Heart left ventricle (tissue), 16 donors: Measurements from ENCODE around the gene ITGB1BP1. TPM values are rescaled to one million over a fixed set of nuclear protein-coding genes. Genes with fewer than 3 reads are reported as not detected.

Experiments used
- ATAC-seq, 4 donors: fragments of 200-7000 bp; cut with Tn5 transposase; one replicate each; pipeline ENCODE4 v1.9.1; 2020 to 2022; ENCODE audit warnings: moderate library complexity in 4 of 4, mild to moderate bottlenecking in 3 of 4, moderate number of reproducible peaks in 1 of 4
- DNase-seq, 5 donors: peaks; one replicate each; pipeline ENCODE4 v3.0.0-alpha.2; 2020
- H3K27ac ChIP-seq, 12 donors: fragments of 200-600 bp; sonication (generic) in 4 of 12; one replicate each; pipeline versions ENCODE4 v1.5.0 to v1.8.0; 2016 to 2022; ENCODE audit warnings: mild to moderate bottlenecking in 2 of 12
- H3K27me3 ChIP-seq, 9 donors: fragments of 200-600 bp; sonication (generic) in 2 of 9; one replicate each; pipeline versions ENCODE4 v1.5.1 to v1.8.0; 2016 to 2022; ENCODE audit warnings: mild to moderate bottlenecking in 3 of 9
- H3K36me3 ChIP-seq, 9 donors: fragments of 200-600 bp; sonication (generic) in 2 of 9; one replicate each; pipeline versions ENCODE4 v1.5.0 to v1.8.0; 2018 to 2022; ENCODE audit warnings: mild to moderate bottlenecking in 2 of 9
- H3K4me1 ChIP-seq, 12 donors: fragments of 200-600 bp; sonication (generic) in 4 of 12; one replicate each; pipeline versions ENCODE4 v1.5.0 to v1.8.0; 2016 to 2022; ENCODE audit warnings: mild to moderate bottlenecking in 3 of 12
- H3K4me3 ChIP-seq, 12 donors: fragments of 200-600 bp; sonication (generic) in 4 of 12; one replicate each; pipeline versions ENCODE4 v1.5.0 to v1.8.0; 2017 to 2022; ENCODE audit warnings: mild to moderate bottlenecking in 9 of 12, moderate library complexity in 4 of 12
- H3K9me3 ChIP-seq, 12 donors: fragments of 200-600 bp; sonication (generic) in 4 of 12; one replicate each; pipeline versions ENCODE4 v1.5.0 to v1.8.0; 2016 to 2022; ENCODE audit warnings: mild to moderate bottlenecking in 1 of 12
- CTCF ChIP-seq, 12 donors: fragments of 200-600 bp; sonication (generic) in 4 of 12; IDR thresholded peaks; one replicate each; pipeline versions ENCODE4 v1.5.0 to v1.8.0; 2018 to 2022; ENCODE audit warnings: antibody characterized with exemption in 12 of 12, mild to moderate bottlenecking in 5 of 12
- POLR2A ChIP-seq, 2 donors: fragments of 450-650 bp; IDR thresholded peaks; one replicate each; pipeline ENCODE4 v1.6.1; 2017; ENCODE audit warnings: antibody characterized with exemption in 2 of 2, mild to moderate bottlenecking in 2 of 2, moderate library complexity in 2 of 2
- WGBS, 4 donors: extraction: QIAGEN DNeasy Blood & Tissue Kit in 2 of 4; methylation state at CpG; one replicate each; pipeline versions ENCODE4 v1.1.5 to v1.1.7; 2013 to 2018; 5-methylcytosine and 5-hydroxymethylcytosine counted together
- intact Hi-C, 10 donors: fragments of 100-400 bp; cut with DNase I; formaldehyde crosslinking; loops; one replicate each; pipeline versions ENCODE4 v1.11.1 to v1.14.2; 2022
- polyA plus RNA-seq, 2 donors: library from polyadenylated mRNA; stranded (reverse); fragments of 200-250 nt; gene quantifications; one replicate each; pipeline ENCODE4 v1.2.3, GENCODE V29; 2013
- total RNA-seq, 9 donors: library from RNA; depleted of rRNA in 2 of 9; stranded (reverse); fragments of >200 nt in 2 of 9; fragmentation: NEBNext Ultra II Directional in 3 of 9; extraction: Animal tissue kit (Norgen Biotek cat#: 25700) in 3 of 9; gene quantifications; one replicate each; pipeline versions ENCODE4 v1.1.0 to v1.2.4, GENCODE V29; 2016 to 2023
- donor health status: ischemic (EF 13 %, LVEDD 7.1; RV severe dilation, severe dysfunction).
- donor health status: healthy with polysubstance abuse.
- donor health status: DM: no; HTN: yes; CAD: no.
- donor health status: DM: no; HTN: no; CAD: no.
- donor health status: ischemic (EF 25% LVEDD 6.9; RV normal size, moderate dysfunction).
- donor health status: ischemic (EF 25% LVEDD 5.7; RV mildly dilated, moderate dysfunction).
- donor health status: healthy.
- donor health status: DM: yes; HTN: yes; CAD: no.
- donor health status: ischemic (EF 35%, LVEDD 5.7; RV mildly dilated, moderate dysfunction).
- donor health status: nonischemic (EF 11% LVEDD 7.7; RV severe dilation, severe dysfunction).
- donor health status: DM: yes; HTN: yes; CAD: no.
- donor health status: PGD.
- donor health status: ischemic (EF 29% LVEDD 5.4; RV normal size, mild dysfunction).
- donor health status: nonischemic (EF 23%, LVEDD 6.1; RV moderate dilation, normal function).

ITGB1BP1 gene
- total and polyA plus RNA-seq, 11 donors, result 26.5 to 165 (median 104) TPM

DNA sequence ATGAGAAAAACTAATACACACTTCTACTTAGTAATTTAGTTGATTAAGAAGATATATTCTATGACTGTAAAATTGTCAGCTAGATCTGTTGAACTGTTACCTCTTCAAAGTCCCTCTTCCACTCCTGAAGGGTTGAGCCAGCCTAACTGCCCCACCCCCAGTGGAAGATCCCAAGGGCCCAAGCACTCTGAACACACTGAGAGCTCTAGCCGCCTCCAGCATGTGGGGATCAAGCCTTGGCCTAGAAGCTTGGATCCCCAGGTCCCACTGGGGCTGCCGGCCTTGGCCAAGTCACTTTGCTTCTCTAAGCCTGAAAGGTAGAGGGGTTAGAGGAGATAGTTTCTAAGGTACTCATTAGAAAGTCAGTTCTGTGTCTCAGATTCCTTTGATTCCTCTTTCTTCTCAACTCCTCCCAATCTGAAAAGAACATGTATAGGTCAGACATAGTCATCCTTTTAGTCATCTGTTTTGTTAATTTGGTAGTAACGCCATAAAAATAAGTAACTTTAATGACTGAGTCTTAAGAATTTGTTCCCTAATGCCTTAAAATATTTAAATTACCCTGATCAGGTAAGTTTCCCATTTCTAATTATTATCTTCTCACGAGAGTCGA is 5.7 kb upstream of the ITGB1BP1 start:
- Histone ChIP-seq H3K4me3 (no peak overlapping the region), H3K9me3 (no peaks in the 10 kb centered on the region), H3K27me3 (no peaks in the 10 kb centered on the region), H3K4me1 (peaks cover 0 to 17% (median 9%) of the 10 kb centered on the region in 12 donors), H3K36me3 (peaks cover 0 to 56% (median 54%) of the 10 kb centered on the region in 9 donors), H3K27ac (no peak overlapping the region)
- ATAC-seq (no peak), DNase-seq (no peak)
- intact Hi-C loops, result loop anchor here in 3 of 10 donors (5.0 to 10.0 kb wide), 2 partner anchors 284 to 287 kb away; no protein-coding TSS in a partner anchor
- 74 to 94% (median 80%) methylated on average over 5 of the region's 5 CpGs for WGBS, 4 donors
- TF ChIP-seq POLR2A (IDR thresholded peaks at IDR 0.05), result no peak
- no peak for TF ChIP-seq CTCF (IDR thresholded peaks at IDR 0.05)

GRCh38 chr2:9424447-9425164 is 1.3 kb upstream of the ITGB1BP1 start:
- ATAC-seq (no peak), DNase-seq (no peak)
- H3K4me3 ChIP-seq, result peak overlapping the region in 11 of 12 donors; percentile 61 to 98 (median 94)
- WGBS, 4 donors, result 67 to 71% (median 69%) methylated on average over 11 of the region's 11 CpGs
- H3K9me3 ChIP-seq, result no peaks in the 10 kb centered on the region
- no peak for TF ChIP-seq POLR2A (IDR thresholded peaks at IDR 0.05)
- TF ChIP-seq CTCF (IDR thresholded peaks at IDR 0.05), result no peak
- peaks cover 0 to 46% (median 31%) of the 10 kb centered on the region in 12 donors for H3K4me1 ChIP-seq
- H3K27me3 ChIP-seq, result no peaks in the 10 kb centered on the region
- H3K27ac ChIP-seq, result peak overlapping the region in 2 of 12 donors; percentile 93 to 96
- H3K36me3 ChIP-seq, result peaks cover 0 to 15% (median 9%) of the 10 kb centered on the region in 9 donors
- intact Hi-C loops, result loop anchor here in 5 of 10 donors (5.0 to 10.0 kb wide), 3 partner anchors 217 to 282 kb away; partner anchors contain the start of gene ASAP2 (in 3 of the 5)

GRCh38 chr2:9423922-9424272 is 569 bp upstream of the ITGB1BP1 start:
- Histone ChIP-seq H3K36me3 (peaks cover 0 to 8% (median 2%) of the 10 kb centered on the region in 9 donors), H3K4me3 (peak overlapping the region; percentile 54 to 98 (median 94)), H3K27me3 (no peaks in the 10 kb centered on the region), H3K9me3 (no peaks in the 10 kb centered on the region), H3K4me1 (peaks cover 0 to 51% (median 34%) of the 10 kb centered on the region in 12 donors), H3K27ac (peak overlapping the region; percentile 90 to 98 (median 94))
- intact Hi-C loops, result loop anchor here in 5 of 10 donors (2.0 to 10.0 kb wide), 4 partner anchors 217 to 283 kb away; partner anchors contain the start of gene ASAP2 (in 3 of the 5)
- peak in 2 of 4 donors; percentile 10 to 16 for ATAC-seq
- TF ChIP-seq POLR2A (IDR thresholded peaks at IDR 0.05) (no peak), CTCF (IDR thresholded peaks at IDR 0.05) (no peak)
- no peak for DNase-seq
- 0 to 1% (median 0%) methylated on average over 21 of the region's 21 CpGs for WGBS, 4 donors
